GM10847 (cell line): Measurements from ENCODE around the gene LGSN.

Experiments
- POLR2A ChIP-seq: IDR thresholded peaks from 2 replicates; pipeline ENCODE4 v1.6.1; 2011; ENCODE audit not compliant: insufficient read length; ENCODE audit errors: extremely low read depth

Gene LGSN

DNA sequence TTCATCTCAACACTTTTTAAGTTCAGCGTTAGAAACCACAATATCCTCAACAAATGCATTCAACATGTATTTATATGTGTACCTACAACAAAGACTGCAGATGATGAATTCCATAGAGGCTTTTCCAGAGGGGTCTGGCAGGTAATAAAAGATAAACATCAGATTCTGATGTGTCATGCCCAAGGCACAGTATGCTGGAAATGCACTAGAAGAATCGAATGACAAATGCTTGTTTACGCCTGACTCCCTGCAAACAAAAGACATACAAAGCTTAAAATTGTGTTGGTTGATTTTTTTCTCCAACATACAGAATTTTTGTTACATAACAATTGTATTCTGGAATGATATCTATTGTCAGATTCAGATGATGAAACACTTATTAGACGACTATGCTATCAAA lies at the start of gene LGSN:
Gene LGSN (minus strand): TSS at position 45 of the 400 bp plus-strand sequence. CDS start 40 bp downstream, at position 5.
- TF ChIP-seq POLR2A: no peak

DNA sequence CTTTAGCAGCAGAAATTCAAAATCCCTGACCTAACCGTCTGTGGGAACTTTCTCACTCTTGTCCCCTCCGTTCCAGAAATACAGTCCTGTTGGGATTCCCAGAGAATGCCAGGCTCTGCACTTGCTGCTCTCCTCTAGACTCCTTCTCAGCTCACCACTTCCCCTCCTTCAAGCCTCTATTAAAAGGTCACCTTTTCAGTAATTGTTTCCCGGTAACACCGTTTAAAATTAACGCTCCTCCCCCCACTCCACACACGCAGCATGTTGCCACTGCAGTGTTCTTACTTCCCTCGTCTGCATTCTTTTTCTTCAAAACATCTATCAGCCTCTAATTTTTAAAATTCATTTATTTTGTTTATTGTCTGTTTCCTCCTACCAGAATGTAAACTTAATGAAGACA lies 48.6 kb upstream of the LGSN start:
- TF ChIP-seq POLR2A: no peak

- TF ChIP-seq POLR2A: no peak
These were observed 35.8 kb upstream of the LGSN start for GRCh38 chr6:63355632-63356031.

DNA sequence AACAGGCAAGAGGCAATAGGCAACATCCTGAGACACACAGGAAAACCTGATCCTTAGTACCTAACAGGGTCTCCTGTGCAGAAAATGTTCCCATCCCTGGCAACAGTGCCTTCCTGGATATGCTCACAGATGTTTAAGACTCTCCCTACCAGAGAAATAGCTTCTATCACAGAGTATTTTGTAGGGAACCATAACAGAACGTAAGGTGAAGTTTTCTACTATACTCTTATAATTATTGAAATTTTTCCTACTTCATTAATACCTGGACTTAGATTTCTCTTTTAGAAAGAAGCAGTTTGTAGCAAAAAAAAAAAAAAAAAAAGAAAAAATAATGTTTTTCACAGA lies 33.5 kb upstream of the LGSN start:
- no peak for TF ChIP-seq POLR2A

DNA sequence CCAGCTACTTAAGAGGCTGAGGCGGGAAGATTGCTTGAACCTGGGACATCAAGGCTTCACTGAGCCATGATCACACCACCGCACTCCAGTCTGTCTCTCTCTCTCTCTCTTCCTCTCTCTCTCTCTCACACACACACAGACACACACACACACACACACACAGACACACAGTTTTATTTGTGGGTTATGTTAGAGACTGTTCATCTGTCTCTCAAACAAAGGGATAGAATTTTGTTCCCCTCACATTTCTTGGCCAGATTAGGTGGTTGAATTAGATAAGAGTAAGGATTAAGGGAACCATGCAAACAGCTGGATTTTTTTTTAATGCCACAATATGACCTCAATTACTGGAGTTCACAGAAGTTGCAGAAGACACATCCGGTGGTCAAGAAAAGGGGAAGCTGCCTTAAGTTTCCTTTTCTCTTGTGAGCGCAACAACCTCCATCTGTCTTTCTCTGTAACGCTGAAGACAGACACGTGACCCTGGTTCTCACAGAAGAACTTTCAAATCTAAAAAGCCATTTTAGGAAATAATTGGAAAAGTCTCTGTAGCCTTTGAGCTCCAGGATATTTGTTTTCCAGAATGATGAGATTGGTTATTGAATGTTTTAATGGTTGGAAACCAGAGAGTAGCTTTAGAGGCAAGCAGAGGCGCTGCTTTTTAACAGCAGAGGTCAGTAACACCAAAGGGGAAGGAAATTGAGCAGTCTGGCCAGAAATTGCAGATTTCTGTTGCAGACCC lies 32.9 kb upstream of the LGSN start:
- no peak for TF ChIP-seq POLR2A

DNA sequence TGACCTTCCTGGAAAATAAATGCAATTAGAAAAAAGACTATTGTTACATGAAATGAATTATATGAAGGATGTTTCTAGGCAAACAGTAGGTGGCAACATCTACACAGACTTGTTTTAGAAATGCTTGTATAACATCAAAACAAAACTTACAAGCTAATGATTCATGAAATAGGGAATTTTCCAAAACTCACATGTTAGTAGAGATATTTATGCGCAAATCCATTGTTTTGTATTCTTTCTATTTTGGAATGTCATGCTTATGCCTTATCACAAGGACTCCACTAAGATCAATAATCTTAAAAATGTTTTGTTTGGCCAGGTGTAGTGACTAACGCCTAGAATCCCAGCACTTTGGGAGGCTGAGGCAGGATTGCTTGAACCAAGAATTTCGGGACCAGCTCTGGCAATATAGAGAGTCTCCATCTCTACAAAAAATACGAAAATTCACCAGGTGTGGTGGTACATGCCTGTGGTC lies 32.3 kb upstream of the LGSN start:
- TF ChIP-seq POLR2A: no peak

- no peak for TF ChIP-seq POLR2A
These were observed 29.6 kb upstream of the LGSN start for GRCh38 chr6:63349401-63349800.

DNA sequence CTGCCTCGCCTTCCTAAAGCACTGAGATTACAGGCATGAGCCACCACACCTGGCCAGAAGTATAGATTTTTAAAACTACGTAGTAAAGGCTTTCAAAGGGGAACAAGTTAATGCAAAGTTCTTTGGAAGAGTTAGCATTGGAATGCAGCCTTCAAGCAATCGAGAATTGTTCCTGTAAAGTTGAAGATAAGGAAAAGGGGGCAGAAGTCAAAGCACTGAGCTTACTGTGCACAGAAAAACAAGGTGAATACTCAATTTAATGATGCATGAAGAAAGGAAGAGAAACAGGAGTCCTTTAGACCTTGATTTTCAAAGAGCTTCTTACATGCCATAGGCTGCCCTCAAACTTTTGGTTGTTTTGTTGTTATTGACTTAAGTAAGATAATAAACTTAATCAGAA lies 29.1 kb upstream of the LGSN start:
- TF ChIP-seq POLR2A: no peak

DNA sequence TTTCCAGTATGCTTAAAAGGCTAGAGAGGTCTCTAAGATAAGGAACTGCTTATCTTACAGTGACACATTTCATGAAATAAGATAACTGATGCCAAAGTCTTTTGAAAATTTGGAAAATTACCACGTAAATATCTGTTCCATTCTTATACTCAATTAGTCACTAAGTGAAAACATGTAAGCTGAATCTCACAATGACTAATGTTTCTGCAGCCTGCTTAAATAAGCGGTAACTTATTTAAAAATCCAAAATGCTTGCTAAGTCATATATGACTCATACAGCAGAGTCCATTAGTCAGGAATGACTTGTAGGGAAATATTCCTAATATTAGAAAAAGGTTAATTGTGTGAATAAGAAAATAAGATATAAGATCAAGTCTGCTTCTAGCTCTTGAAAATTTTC lies 27.8 kb upstream of the LGSN start:
- TF ChIP-seq POLR2A: no peak

DNA sequence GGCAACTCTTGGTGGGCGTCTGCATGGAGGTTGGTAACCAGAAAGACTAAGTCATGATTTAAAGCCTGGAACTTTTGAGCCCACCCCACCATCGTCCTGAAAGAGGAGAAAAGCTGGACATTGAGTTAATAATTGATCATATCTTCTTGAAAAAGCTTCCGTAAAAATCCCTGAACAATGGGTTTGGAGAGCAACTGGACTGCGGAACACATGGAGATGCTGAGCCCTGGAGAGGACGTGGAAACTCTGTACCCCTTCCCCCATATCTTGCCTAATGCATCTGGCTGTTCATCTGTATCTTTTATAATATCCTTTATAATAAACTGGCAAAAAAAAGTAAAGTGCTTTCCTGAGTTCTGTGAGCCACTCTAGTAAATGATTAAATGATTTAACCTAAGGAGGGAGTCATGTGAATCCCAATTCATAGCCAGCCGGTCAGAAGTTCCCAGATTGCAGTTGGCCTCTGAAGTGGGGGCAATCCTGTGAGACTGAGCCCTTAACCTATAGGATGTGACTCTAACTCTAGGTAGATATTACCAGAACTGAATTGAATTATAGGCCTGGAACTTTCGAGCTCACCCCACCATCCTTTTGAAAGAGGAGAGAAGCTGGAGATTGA lies 26.5 kb upstream of the LGSN start:
- no peak for TF ChIP-seq POLR2A

DNA sequence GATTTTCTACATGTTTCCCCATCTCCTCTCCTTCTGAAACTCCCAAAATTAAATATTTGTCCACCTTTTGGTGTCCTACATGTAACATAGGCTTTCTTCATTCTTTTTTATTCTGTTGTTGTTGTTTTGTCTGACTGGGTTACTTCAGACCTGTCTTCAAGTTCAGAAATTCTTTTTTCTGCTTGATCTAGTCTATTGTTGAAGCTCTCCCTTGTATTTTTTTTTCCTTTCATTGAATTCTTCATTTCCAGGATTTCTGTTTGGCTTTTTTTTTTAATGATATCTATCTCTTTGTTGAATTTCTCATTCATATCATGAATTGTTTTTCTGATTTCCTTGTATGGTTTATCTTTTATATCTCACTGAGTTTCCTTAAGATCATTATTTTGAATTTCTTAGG lies 20.6 kb upstream of the LGSN start:
- no peak for TF ChIP-seq POLR2A

GRCh38 chr6:63333440-63333839 lies 13.7 kb upstream of the LGSN start:
- no peak for TF ChIP-seq POLR2A

GRCh38 chr6:63322981-63323380 lies 3.2 kb upstream of the LGSN start:
- no peak for TF ChIP-seq POLR2A

- no peak for TF ChIP-seq POLR2A
These were observed 2.0 kb upstream of the LGSN start for GRCh38 chr6:63321821-63322220.

DNA sequence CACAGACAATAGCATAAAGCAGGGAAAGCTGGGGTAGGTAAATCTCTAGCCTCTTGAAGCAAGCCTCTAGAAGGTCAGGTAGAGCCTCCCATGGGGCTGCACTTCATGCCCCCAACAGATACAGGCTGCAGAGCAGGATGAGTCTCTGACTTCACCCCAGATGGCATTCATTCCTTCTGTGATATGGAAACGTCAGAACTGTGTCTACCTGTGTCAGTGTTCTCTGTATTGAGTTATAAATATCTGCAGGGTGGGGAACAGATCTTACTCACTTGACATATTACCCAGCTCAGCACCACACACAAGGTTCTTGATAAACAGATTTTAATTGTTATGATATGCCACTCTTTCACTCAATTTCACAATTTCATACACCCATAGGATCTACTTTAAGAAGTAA lies 2.1 kb downstream of the LGSN start:
- TF ChIP-seq POLR2A: no peak

DNA sequence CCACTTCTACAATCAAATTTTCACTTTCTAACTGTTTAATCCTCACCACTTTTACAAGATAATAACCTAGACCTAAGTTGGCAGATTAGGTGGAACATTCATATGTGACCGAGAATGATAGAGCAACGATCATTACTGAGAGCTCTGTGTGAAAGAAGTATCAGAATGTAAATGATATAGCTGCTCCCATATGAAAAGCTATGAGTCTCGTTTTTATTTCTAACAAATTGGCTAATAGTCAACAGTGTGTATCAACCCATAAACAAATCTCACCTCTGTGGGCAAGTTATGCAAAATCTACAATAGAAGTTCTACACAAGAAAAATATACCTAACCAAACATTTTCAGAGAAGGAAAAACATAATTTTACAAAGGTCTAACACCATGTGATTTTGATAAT lies 3.7 kb downstream of the LGSN start:
- TF ChIP-seq POLR2A: no peak

DNA sequence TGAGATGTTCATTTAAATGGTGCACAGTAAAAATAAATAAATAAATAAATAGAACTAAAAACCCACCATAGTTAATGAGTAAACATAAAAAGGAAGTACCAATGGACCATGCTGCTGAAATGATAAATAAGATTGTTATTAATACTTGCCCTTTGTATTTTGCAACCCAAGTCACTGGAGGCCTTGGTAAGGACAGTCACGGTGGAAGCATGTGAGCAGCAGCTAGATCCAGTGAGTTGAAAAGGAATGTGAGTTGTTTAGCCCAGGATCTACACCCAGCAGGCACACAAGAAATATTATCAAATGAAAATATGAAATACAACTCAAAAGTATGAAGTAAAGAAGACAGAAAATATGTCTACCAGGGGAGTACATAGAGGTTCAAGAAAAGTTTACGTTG lies 6.7 kb downstream of the LGSN start:
- no peak for TF ChIP-seq POLR2A
